Stimulated activated CD8-positive, alpha-beta memory T cell treated with anti-CD3 and anti-CD28 coated beads, Interleukin-12 subunit alpha, Interleukin-12 subunit beta, amount 100 ng/mL, for 24 hours (primary cell): ENCODE measurements around the gene PHPT1.

ENCODE experiments used
- DNase-seq: peaks from one replicate; pipeline ENCODE4 v3.0.0-alpha.2; 2020; ENCODE audit errors: extremely low read depth

PHPT1 gene

DNA sequence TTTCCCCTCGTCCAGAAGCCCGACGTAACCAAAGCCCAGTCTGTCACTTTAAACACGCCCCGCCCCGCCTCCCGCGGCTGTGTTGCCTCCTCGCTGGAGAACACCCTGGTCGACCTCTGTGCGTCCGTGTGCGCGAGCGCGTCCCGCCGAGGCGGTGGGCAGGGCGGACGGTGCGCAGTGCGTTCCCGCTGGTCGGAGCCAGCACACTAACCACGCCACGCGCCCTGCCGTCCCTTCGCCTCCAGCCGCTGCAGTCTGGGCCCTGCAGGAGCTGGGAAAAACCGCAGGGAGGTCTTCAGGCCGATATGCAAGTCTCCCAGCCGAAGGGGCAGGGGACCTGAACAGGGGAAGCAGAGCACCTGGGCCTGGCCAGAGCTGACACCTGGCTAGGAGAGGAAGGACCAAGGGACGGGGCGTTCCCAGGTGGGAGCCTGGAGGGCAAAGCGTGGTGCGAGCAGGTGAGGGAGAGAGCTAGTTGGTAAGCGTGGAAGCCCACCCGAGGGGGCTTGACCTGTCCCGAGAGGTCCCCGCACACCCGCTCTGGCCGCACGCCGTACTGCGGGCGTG, 1.3 kb upstream of the PHPT1 start:
- peak; percentile 59 for DNase-seq

DNA sequence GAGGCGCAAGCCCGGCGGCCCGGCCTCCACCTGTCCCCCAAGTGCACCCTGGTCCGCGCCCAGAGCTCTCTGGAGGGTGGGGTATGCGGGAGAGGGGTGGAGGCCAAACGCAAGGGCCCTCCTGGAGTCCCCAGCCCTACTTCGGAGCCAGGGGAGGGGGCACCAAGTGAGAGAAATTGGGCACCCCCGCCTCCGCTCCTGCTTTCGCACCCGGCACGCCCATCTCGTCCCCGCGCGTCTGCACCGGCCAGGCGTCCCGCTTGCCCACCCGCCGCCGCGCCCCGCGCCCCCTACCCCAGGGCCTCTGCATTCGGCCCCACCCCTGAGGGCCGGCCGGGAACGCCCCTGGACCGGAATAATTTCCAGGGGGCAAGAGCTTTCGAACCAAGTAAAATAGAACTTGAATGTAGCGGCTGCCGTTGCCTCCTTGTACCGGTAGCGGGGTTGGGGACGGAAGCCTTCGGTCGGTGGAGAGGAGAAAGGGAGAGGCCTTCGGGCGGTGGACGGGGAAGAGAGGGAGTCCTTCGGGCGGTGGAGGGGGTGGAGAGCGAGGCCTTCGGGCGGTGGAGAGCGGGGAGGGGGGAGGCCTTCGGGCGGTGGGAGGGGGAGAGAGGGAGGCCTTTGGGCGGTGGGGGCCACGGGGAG, 694 bp upstream of the PHPT1 start:
- no peak for DNase-seq

DNA sequence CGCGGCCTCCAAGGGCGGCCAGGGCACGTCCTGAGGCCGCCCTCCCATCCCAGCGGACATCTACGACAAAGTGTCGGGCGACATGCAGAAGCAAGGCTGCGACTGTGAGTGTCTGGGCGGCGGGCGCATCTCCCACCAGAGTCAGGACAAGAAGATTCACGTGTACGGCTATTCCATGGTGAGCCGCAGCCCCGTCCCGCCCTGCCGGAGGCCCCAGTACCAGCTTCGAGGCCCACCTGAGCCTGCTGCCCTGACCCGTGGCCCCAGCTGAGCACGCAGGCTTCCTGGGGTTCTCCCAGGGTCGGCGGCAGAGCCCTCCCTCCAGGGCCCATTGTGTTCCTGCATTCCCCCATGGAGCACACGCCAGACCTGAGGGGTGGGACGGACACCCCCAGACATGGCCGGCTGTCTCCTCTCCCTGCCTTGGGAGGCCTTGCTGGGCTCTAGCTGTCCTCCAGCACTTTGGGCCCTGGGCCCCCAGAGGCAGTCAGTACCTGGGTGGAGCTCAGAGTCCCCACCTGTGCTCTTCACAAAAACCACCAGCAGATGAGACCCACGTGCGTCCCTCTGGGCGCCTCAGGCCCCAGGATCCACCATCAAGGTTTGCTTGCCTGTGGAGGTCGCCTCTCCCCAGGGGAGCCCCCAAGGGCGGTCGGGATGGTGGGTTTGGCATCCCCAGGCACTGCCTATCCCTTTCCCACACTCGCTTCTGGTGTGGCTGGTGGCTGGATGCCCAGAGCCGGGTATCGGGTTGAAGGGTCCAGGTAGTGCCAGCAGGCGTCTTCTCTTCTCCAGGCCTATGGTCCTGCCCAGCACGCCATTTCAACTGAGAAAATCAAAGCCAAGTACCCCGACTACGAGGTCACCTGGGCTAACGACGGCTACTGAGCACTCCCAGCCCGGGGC, 1.0 kb downstream of the PHPT1 start:
- DNase-seq, result no peak

DNA sequence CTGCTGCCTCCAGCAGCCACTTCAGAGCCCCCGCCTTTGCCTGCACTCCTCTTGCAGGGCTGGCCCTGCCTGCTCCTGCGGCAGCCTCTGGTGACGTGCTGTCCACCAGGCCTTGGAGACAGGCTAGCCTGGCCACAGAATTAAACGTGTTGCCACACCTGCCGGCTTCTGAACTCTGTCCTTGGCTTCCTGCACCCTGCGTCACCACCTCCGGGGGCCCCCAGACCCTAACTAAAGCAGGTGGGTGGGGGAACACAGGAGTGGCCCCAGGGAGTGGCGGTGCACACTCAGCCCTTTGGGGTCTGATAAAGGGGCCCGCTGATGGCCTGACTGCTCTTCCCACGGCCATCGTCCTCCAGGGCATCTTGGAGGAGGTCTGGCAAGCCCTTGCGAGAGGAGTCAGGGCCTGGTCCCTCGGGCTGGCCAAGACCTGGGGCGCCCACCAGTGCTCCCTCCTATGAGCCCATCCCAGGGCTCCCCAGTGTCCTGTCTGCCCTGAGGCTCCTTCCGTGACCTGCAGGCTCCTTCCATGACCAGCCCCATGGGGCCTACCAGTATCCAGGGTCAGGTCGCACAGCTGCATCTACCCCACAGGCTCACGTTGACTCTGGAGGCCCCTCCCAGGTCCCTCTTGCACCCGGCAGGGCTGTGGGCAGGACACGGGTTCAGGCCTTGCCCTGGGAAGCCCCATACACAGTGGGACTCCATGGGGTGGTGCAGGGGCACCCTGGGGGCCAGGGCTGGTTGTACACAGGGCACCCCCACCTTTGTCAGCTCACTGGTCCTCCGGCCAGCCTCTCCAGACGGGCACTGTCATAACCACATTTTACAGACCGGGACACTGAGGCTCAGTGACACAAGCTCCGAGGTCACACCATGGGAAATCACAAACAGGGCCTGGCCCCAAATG, 1.9 kb downstream of the PHPT1 start:
- DNase-seq, result no peak

DNA sequence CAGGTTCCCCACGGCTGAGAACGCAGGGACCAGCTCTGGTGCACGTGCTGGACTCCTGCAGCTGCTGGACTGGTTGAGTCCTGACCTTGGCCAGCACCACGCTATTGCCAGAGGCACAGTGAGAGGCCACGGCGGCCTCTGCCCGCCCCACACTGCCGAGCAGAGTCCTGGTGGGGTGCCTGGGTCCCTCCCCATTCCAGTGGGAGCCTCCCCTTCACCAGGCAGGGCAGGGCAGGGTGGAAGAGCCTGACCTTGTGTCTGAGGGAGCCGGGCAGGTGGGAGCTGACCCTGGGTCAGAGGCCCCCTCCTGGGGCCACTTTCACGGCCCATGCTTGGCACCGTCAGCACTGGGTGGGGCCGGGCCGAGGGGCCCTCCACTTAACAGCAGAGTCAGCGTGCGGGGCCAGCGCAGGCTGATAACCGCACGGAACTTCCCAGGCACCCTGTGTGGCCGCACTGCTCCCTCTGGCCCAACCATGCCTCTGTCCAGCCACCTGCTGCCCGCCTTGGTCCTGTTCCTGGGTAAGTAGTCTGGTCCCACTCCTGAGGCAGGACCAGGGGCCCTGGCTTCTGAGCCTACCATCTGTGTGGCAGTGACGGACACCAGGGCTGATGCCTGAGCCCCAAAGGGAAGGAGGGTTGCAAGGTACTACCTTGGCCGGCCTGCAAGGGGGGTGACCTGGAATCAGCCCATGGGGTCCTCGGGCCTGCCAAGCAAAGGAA, 2.9 kb downstream of the PHPT1 start, which contains the start of gene MAMDC4:
Gene MAMDC4, plus strand, starts transcription at position 406 of the 723 bp plus-strand sequence. Its CDS starts 71 bp downstream, at position 477.
- DNase-seq, result no peak

DNA sequence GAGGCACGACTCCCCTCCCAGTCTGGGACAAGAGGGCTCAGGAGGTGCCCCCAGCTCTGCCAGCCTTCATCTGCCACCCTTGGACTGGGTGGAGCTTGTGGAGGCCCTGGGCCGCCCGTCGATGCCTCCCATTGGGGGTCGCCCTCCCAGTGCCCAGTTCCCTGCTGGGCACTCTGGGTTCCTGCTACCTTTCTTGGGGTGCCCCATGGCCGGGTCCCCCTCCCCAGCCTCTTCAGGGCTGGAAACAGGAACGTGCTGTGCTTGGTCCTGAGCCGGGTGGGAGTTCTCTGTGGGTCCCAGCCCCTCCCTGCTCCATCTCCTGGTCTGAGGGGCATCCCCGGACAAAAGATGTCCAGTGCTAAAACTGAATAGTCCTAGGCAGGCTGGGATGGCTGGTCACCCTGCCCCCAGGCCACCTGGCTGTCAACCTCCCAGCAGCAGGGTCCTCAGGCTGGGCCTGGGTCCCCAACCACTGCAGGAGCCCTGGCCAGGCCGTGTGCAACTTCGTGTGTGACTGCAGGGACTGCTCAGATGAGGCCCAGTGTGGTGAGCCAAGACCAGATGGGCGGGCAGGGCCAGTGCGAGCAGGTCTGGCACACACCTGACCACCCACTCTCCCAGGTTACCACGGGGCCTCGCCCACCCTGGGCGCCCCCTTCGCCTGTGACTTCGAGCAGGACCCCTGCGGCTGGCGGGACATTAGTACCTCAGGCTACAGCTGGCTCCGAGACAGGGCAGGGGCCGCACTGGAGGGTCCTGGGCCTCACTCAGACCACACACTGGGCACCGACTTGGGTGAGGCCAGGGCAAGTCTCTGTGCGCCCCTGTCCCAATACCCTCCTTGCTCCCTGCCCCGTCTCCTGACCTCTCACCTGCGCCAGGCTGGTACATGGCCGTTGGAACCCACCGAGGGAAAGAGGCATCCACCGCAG, 3.7 kb downstream of the PHPT1 start:
- no peak for DNase-seq

DNA sequence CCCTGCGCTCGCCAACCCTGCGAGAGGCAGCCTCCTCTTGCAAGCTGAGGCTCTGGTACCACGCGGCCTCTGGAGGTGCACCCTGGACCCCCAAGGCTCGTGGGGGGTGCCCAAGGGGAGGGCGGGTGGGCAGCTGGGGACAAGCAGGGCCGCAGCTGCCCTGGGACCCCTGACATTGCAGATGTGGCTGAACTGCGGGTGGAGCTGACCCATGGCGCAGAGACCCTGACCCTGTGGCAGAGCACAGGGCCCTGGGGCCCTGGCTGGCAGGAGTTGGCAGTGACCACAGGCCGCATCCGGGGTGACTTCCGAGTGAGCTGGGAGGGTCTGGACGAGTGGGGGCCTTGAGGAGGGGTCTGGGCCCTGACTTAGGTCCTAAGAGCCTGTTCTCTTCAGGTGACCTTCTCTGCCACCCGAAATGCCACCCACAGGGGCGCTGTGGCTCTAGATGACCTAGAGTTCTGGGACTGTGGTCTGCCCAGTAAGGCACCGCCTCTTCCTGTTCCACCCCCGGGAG, 4.4 kb downstream of the PHPT1 start:
- DNase-seq, result no peak

DNA sequence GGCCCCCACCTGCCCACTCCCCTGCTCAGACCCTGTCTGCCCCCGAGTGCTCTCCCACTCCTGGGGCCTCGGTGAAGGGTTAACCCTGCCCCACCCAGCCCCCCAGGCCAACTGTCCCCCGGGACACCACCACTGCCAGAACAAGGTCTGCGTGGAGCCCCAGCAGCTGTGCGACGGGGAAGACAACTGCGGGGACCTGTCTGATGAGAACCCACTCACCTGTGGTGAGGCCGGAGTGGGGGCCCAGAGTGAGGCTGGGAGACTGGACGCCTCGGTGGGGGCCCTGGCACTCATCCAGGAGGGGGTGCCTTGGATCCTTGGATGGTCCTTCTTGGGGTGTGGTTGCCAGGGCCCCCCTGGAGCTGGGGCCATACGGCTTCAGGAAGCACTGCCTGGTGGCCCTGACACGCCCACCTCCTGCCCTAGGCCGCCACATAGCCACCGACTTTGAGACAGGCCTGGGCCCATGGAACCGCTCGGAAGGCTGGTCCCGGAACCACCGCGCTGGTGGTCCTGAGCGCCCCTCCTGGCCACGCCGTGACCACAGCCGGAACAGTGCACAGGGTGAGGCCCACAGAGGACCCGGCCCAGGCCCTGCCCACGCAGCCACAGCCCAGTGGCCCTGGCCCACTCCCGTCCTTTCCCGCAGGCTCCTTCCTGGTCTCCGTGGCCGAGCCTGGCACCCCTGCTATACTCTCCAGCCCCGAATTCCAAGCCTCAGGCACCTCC, 5.1 kb downstream of the PHPT1 start:
- no peak for DNase-seq

DNA sequence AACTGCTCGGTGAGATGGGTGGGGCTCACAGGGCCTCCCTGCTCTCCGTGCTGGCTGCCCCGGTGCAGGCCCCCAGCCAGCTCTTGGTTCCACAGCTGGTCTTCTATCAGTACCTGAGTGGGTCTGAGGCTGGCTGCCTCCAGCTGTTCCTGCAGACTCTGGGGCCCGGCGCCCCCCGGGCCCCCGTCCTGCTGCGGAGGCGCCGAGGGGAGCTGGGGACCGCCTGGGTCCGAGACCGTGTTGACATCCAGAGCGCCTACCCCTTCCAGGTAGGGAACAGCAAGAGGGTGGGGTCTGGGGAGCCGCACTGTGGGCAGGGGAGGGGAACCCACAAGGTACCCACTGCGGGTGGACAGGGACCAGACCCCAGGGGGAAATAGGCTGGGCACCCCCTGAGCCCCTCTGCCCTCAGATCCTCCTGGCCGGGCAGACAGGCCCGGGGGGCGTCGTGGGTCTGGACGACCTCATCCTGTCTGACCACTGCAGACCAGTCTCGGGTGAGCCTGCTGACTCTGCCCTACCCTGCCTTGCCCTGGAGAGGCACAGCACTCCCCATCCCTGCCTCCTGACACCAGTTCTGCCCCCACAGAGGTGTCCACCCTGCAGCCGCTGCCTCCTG, 5.7 kb downstream of the PHPT1 start:
- no peak for DNase-seq

DNA sequence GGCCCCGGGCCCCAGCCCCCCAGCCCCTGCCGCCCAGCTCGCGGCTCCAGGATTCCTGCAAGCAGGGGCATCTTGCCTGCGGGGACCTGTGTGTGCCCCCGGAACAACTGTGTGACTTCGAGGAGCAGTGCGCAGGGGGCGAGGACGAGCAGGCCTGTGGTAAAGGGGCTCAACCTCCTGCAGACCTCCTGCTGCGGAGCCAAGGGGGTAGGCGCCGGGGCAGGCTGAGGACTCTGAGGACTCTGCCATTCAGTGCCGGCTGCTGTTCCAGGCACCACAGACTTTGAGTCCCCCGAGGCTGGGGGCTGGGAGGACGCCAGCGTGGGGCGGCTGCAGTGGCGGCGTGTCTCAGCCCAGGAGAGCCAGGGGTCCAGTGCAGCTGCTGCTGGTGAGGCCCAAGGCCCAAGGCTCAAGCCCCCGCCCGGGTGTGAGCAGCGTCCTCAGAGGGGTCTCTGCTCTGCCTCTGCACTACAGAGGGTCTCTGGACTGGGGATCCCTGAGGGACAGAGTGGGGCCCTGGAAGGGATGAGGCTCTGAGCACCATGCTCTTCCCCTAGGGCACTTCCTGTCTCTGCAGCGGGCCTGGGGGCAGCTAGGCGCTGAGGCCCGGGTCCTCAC, 6.4 kb downstream of the PHPT1 start:
- no peak for DNase-seq

DNA sequence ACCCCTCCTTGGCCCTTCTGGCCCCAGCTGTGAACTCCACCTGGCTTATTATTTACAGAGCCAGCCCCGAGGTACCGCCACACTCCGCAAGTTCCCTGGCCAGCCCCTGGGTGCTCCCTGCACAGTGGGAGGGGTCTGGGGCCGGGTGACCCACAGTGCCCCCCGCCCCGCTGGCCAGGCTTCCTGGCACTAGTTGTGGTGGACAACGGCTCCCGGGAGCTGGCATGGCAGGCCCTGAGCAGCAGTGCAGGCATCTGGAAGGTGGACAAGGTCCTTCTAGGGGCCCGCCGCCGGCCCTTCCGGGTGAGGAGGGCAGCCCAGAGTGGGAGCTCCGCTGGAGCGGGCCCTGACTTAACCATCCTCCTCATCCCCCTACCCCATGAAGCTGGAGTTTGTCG, 6.9 kb downstream of the PHPT1 start:
- DNase-seq, result no peak

DNA sequence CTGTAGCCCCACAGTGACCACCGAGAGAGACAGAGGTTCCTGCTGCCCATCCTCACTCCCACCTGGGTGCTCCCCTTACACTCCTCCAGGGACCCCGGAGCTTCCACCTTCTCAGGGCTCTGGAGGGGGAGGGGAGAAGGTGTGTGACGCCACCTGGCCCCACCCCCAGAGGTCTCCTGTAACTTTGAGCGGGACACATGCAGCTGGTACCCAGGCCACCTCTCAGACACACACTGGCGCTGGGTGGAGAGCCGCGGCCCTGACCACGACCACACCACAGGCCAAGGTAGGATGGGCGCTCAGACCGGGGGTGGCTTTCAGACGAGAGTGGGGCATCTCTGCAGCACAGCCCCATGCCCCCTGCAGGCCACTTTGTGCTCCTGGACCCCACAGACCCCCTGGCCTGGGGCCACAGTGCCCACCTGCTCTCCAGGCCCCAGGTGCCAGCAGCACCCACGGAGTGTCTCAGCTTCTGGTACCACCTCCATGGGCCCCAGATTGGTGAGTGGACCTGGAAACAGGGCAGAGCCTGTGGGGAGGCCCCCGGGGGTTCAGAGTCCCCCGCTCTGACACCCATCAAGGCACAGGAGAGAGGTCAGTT, 7.4 kb downstream of the PHPT1 start:
- DNase-seq, result no peak

DNA sequence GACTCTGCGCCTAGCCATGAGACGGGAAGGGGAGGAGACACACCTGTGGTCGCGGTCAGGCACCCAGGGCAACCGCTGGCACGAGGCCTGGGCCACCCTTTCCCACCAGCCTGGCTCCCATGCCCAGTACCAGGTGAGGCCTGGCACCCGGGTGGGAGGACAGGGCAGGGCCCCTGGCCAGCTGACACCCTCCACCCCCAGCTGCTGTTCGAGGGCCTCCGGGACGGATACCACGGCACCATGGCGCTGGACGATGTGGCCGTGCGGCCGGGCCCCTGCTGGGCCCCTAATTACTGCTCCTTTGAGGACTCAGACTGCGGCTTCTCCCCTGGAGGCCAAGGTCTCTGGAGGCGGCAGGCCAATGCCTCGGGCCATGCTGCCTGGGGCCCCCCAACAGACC, 8.0 kb downstream of the PHPT1 start:
- DNase-seq, result no peak

DNA sequence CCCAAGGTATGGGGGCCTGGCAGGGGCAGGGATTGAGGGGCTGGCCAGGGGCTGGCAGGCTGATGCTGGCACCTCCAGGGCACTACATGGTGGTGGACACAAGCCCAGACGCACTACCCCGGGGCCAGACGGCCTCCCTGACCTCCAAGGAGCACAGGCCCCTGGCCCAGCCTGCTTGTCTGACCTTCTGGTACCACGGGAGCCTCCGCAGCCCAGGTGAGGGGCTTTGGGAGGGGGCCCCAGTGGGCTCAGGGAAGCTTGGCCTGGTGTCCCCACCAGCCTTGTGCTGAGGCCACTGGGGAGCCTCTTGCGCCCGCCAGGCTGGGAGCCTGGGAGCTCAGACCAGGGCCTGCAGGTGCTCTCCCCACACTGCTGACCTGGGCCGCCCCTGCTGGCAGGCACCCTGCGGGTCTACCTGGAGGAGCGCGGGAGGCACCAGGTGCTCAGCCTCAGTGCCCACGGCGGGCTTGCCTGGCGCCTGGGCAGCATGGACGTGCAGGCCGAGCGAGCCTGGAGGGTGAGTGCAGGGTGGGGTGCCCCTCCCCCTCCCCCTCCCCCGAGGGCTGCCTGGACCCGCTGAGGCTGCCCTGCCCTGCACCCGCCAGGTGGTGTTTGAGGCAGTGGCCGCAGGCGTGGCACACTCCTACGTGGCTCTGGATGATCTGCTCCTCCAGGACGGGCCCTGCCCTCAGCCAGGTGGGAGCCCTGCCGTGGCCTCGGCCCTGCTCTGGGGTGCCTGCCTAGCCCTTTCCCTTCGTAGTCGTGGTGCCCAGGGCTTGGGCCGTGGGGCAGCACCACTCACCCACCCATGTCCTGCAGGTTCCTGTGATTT, 8.6 kb downstream of the PHPT1 start:
- no peak for DNase-seq

DNA sequence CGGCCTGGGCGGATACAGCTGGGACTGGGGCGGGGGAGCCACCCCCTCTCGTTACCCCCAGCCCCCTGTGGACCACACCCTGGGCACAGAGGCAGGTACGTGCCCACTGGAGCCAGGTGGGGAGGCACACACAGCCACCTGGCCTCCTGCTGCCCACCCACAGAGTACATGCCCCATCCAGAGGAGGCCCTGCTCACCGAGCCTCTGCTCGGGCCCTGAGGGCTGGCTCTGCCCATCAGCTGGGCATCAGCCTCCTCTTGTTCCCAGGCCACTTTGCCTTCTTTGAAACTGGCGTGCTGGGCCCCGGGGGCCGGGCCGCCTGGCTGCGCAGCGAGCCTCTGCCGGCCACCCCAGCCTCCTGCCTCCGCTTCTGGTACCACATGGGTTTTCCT, 9.2 kb downstream of the PHPT1 start:
- no peak for DNase-seq

DNA sequence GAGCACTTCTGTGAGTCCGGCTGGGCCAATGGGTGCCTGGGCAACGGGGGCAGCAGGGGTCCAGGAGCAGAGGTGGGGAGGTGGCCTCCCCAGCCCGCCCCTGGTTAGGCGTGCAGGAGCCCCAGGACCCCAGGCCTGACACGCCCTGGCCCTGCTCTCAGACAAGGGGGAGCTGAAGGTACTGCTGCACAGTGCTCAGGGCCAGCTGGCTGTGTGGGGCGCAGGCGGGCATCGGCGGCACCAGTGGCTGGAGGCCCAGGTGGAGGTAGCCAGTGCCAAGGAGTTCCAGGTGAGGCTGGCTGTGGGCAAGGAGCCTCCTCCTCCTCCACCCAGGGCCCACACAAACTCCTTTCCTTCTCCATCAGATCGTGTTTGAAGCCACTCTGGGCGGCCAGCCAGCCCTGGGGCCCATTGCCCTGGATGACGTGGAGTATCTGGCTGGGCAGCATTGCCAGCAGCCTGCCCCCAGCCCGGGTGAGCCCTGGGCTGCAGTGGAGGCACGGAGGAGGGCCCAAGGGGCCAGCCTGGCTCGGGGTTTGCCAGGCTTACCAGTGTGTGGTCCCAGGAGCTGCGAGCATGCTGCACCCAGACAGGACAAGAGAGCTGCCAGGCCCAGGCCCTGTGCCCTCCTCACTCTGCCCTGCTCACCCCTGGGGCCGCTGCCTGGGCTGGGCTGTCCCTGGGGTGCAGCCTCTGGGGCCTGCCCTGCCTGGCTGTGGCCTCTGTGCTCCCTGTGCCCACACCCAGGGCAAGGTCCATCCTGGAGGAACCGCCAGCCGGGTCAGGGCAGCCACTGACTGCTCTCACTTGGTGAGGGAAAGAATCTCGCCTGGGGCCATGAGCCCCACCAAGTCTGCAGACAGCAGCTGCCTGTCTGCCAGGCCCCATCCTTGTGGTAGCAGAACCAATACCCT, 9.9 kb downstream of the PHPT1 start:
- no peak for DNase-seq
